HUDEP-2 (cell line): ENCODE results near the gene DRAM1.
"Not testable (repeated sequence)": the region's sequence is repeated elsewhere in the genome, so short reads cannot be mapped to it uniquely, and the experiment has no call there.

ENCODE experiments used
- DNase-seq, 76 experiments: peaks; one replicate each; lab custom pipeline; 2025; ENCODE audit not compliant: unreplicated experiment in 76 of 76; lab: John Stamatoyannopoulos, UW

Gene DRAM1

DNA sequence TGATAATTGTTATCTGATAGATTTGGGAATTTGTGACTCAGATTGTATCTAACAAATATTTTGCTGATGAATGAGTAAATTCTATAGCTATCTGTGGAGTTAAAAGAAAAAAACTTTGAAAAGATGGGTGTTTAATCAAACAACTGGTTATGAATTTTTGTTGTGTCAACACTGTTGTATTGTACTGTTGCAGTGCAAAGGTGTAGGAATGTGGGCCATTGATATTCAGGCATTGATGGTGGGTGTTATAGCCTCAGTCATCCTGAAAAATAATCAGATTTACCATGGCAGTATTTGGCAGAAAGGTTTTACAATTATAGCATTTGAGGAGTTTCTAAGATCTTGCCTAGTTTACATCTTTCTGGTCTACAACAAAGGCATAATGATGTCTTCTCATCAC is 15.4 kb downstream of the DRAM1 start:
- DNase-seq: no peak

DNA sequence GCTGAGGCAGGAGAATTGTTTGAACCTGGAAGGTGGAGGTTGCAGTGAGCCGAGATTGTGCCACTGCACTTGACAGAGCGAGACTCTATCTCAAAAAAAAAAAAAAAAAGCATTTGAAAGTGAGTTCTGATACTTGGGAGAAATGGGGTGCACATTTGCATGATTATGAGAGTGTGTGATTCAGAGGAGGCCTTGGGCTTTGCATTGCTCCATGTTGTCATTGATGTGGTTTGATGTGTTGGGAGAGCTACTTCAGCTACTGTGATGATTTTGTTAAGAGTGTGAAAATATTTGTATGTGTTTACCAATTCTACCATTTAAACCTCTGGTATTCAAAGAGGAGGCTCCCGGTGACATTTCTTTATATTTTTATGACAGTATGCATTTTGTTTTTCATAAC is 24.4 kb downstream of the DRAM1 start:
- DNase-seq: no peak

DNA sequence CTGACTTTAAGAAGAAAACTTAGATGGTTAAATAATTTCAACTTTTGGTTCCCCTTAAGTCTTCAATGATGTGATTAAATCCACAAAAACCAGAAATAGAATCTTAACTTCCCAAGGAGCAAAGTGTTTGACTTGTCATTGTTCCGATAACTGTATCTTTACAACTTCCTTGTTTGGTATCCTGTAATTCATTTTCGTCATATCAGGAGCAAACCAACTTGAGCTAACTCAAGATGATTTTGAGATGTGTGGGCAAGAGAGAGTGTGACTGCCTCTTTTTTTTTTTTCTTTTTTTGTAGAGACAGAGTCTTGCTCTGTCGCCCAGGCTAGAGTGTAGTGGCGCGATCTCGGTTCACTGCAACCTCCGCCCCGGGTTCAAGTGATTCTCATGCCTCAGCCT is 25.3 kb downstream of the DRAM1 start:
- no peak for DNase-seq

DNA sequence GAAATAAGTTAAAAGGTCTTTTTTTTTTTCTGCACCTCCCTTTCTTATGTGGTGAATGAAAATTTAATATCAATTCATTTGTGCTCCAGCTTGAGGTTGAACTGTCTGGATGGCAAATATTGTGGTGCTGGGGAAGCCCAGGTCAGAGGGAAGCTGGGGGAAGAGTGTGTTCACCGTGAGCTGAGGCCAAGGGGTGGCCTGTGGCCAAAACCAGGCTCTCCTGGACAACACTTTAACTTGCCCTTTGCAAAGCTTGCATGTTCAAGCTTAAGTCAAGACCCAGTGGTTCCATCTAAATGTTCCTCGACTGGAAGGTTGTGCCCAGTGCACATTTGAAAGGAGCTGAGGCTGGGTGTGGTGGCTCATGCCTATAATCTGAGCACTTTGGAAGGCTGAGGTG is 28.8 kb downstream of the DRAM1 start:
- DNase-seq: no peak

DNA sequence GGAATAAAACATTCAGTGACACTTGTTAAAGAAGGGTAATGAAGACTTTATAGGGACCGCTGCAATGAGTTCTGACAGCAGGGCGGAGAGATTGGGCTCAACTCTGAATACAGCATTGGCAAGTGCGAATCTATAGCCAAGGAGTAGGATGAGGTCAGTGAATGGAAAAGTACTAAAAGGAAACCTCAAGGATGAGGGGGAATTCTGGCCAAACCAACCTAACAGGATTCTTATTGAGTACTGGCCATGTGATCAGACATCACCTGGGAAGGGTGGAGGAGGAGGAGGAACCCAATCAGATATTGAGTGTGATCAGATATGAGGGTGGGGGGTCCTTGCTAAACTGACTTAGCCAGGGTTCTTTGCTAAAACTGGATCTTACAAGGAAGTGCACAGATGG is 31.0 kb downstream of the DRAM1 start:
- DNase-seq: no peak

DNA sequence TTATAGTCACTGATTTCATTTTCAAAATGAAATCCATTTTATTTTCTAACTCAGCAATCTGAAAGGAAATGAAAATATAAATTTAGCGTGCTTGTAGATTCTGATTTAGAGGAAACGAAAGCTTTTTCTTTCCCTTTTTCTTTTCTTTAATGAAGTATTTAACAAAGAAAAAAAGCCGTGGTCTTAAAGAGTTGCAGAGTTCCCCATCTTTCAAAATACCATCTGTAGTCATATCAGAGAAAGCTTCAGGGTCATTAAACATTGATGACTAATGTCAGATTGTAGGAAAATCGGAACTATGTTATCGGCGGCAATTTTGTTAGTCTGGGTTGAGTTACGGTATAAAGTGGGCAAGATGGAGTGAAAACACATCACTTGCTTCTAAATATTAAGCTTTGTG is 32.3 kb downstream of the DRAM1 start:
- no peak for DNase-seq

DNA sequence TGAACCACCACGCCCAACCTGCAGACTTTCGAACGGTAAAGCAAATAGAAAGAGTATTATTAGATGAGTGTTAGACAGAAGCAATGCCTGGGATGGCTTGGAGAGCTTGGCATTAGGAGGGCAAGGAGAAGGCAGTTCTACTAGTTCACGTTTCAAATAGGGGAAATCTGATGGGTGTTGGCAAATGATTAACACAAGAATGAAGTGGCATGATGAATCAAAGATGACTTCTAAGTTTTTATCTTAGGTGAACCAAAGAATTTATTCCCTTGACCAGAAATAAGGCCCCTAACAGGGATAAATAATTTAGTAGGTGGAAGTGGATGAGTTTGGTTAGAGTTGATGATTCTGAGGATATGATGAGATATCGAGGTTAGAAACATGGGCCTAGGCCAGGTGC is 38.5 kb downstream of the DRAM1 start:
- DNase-seq: no peak

DNA sequence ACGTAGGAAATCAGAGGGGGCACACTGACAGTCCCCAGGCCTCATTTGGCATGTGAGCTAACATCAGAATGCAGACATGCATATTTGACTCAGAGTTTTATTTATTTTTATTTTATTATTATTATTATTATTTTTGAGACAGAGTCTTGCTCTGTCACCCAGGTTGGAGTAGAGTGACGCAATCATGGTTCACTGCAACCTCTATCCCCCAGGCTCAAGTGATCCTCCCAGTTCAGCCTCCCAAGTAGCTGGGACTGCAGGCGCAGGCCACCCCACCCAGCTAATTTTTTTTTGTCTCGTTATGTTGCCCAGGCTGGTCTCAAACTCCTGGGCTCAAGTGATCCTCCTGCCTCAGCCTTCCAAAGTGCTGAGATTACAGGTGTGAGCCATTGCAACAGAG is 41.4 kb downstream of the DRAM1 start:
- not testable (repeated sequence) for DNase-seq

DNA sequence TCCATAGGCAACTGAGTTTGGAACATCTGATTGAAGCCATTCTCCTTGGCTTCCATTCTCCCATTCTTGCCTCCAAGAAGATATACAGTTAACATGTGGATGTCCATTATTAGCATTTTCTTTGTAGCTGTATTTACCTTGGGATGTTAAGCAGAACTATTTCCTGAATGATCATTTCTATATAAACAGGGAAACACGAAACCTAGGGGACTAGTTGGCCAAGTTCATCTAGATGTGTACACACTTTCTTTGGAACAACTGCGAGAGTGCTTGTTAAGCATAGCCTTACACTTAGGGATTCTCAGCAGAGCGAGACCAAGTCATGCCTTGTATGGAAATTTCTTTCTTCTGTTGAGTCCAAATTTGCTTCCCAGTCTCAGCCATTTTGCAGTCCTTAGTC is 42.1 kb downstream of the DRAM1 start:
- DNase-seq: no peak

DNA sequence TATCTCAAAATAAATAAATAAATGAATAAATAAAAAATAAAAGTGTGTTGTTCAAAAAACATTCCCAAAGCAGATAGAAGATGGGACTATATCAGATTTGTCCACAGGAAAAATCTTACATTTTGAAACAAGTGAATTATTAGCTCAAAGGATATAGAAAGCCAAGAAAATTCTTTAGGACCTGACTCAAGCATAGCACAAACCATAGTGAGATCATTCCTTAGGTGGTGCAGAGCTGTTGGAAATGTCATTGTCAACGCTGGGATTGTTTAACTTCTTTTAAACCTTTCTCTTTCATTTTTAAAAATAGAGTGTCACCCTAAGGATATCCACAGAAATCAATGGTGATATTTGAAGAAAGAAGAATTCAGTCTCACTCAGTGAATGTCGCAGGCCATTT is 43.5 kb downstream of the DRAM1 start:
- no peak for DNase-seq

DNA sequence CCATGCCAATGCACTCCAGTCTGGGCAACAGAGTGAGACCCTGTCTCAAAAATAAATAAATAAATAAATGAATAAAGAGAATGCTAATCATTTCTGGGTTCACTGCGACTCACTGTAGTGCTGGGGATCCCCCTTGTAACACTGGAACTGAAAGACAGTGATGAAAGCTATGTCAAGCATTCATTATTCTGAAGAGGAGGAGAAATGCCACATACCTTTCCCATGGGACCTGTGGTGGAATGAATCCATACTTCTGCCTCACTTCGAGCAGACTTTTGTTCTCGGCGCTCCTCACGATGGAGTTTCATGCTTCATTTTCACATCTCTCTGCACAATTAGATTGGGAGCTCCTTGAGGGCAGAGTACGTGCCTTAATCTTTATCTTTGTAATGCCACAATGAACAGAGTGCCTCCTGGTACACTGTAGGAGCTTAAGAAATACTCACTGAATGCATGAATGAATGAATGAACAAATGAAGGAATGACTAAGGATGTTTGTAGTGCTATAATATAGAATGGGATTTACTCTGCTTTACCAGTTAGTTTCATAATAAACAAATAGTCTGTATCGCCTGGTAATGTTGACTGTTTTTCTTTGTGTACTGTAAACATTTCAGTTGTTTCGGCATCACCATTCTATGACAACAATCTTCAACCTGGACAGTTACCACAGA is 45.8 kb downstream of the DRAM1 start:
- DNase-seq: no peak

DNA sequence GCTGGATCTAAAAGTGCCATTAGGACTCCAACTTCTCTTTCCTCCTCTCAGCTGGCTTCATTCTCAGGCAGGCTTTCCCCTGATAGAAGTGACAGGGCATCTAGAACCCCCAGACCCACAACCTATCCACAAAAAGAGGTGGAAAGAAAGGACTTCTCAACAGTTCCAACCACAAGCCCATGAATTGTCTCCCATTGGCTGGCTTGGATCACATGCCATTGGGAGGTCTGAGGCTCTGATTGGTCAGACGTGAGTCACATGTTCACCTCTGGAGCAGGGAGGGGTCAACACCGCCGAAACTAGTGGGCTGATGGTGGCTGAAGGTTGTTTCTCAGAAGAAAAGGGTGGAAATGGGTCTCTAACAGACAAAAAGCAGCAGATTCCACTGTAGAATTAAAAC is 47.2 kb downstream of the DRAM1 start:
- no peak for DNase-seq

DNA sequence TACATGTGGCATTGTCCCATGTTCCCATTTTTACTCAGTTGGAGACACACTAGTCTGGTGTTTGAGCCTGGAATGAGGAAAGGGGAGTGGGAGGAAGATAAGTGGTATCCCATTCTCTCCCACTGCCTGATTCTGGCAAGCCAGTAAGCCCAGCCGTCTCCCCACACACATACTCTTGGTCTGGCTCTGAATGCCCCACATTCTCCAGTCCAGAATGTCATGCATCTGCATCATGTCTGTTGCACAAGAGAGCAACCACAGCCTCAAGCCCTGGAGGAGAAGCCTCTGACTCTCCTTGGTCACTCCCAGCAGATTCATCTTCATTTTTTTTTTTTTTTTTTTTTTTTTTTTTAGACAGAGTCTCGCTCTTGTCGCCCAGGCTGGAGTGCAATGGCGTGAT is 48.0 kb downstream of the DRAM1 start:
- no peak for DNase-seq

DNA sequence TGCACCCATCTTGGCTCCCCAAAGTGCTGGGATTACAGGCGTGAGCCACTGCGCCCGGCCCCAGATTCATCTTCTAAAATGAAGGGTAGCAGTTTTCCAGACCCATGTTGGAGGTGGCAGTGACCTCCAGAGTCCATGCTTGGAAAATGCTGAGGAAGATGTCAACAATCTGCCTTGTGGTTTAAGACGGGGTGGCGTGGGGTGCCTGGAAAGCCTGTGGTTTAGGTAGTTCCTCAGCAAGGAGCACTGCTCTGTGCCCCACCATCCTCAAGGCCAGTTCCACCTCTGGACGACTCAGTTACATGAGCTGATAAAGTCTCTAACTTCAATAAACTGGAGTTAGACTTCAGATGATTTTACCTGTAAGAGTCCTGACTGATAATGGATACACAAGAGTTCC is 48.6 kb downstream of the DRAM1 start:
- DNase-seq: no peak

DNA sequence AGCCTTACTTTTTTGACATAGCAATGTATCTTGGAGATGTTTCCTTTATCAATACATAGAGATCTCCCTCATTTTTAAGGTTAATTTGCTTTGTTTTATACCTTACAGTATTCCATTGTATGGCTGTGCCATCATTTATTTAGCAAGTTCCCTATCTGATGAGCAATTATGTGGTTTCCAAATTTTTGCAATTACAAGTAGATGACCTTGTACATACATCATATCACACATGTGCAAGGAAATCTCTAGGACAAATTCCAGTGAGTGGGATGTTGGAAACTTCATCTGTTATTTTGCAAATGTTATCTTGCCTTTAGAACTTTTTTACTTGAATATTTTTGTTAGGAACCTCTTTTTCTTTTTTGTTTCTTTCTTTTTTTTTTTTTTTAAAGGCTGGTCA is 49.7 kb downstream of the DRAM1 start:
- DNase-seq: no peak

DNA sequence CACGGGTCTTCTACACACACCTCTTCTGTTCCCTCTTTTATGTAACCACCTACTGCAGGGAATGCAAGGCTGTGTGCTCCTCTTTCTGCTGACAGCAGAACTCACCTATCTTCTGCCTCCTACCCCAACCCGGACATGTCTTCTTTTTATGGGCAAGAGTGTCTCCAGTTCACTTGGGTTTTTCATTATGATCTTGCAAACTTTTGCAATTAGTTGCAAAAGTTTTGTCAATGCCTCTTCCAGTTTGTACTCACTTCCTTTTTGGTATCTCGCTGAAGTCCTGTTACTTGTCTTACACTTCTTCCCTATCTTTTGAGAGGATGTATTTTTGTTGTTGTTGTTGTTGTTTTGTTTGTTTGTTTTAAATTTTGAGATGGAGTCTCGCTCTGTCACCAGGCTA is 50.6 kb downstream of the DRAM1 start:
- DNase-seq: no peak

DNA sequence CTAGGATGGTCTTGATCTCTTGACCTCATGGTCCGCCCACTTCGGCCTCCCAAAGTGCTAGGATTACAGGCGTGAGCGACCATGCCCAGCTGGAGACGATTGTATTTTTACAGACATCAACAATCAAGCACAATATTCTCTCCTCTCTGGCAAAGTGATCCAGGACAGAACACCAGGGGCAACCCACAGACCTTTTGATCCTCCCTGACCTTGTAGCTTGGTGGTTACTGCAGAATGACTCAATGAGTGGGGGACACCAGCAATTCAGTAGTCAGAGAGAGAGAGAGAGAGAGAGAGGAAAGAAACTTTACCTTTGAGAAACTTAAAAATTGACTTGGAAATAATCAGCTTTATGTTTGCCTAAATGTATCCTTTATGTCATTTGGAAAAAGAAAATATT is 51.2 kb downstream of the DRAM1 start:
- no peak for DNase-seq

DNA sequence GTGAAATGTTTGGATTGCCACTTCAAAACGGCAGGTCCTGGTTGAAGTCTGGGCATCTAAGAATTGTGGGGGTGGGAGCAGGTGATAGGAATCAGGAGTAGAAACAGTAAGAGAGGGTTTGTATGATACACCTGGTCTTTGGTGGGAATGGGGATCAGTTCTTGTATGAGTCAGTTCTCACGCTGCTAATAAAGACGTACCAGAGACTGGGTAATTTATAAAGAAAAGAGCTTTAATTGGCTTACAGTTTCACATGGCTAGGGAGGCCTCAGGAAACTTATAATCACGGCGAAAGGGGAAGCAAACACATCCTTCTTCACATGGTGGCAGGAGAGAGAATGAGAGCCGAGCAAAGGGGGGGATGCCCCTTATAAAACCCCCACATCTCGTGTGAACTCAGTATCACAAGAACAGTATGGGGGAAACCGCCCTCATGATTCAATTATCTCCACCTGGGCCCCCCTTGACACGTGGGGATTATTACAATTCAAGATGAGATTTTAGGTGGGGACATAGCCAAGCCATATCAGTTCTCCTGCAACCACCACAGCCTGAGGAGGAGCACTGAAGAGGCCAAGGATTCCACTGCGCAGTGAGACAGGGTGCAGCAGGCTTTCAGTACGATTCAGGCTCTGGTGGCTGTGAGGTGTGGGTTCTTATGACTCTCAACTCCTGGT is 52.1 kb downstream of the DRAM1 start:
- DNase-seq: no peak

DNA sequence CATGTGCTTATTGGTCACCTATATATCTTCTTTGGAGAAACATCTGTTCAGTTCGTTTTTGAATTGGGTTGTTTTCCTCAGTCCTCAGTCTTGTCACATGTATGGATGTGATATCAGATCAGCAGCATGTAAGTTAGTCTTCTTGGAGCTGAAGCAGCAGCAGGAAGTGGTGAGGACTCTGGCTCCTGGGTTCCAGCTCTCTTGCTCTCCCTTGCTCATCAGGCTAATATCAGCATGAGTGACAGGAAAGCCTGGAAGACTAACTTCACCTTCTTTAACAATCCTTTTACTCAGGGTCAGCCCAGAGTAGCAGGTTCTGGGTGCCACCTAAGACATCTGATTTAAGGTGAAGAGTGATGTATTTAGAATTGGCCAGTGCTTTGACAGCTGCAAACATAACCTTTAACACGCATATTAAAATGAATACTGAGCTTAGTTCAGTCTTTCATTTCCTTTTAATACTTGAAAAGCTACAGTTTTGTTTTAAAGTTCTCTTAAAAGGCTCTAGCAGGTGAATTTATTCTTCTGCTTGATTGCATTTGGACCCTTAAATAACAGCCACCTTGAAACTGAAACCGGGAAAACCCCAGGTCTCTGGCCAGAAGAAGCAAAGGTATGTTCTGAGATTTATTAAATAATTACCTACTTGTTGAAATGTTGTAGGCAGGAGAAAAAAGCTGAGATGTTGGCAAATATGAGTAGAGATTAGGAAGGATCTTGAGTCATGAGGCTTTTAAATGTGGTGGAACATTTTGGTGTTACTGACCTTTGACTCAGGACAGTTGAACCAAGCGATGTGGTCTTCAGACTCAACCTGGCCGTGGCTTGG is 54.3 kb downstream of the DRAM1 start:
- DNase-seq: no peak

DNA sequence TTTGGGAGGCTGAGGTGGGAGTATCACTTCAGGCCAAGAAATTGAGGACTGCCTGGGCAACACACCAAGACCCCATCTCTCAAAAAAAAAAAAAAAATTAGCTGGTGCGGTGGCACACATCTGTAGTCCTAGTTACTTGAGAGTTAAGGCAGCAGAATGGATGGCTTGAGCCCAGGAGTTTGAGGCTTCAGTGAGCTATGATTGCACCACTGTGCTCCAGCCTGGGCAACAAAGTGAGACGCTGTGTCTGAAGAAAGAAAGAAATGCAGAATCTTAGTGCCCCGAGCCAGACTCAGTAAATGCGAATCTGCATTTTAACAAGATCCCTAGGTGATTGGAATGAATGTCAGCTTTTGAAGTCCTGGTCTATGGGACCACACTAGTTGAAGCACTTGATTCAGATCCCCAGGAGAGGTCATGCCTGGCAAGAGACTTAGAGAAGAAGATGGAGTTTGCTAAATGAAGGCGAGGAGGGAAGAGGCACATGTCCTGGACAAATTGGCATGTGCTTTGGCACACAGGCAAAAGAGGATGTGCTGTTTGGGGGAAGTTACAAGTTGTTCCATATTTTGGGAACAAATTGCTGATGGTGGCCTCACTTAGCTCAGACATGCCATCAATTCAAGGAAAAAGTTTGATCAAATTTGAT is 56.6 kb downstream of the DRAM1 start:
- no peak for DNase-seq
